Pancreas (tissue), 10 donors: ENCODE data around the gene CALN1. TPM values are rescaled to one million over a fixed set of nuclear protein-coding genes. Genes with fewer than 3 reads are reported as not detected.

ENCODE experiments used
- ATAC-seq, 4 donors: fragments of 200-7000 bp; cut with Tn5 transposase; one replicate each; pipeline versions ENCODE4 v1.8.0 to v1.9.1; 2020; ENCODE audit warnings: mild to moderate bottlenecking in 4 of 4, moderate library complexity in 4 of 4
- DNase-seq, 6 donors: peaks; one replicate each; pipeline ENCODE4 v3.0.0-alpha.2; 2020
- FAIRE-seq: peaks from 2 replicates; lab custom pipeline; 2012; peaks lifted over from hg19 to GRCh38; lab: Jason Lieb, UNC
- H3K27ac ChIP-seq, 4 donors: fragments of 200-600 bp; sonication (generic); 1 replicate in 3 of 4; 2 replicates in 1 of 4; pipeline versions ENCODE4 v1.5.0 to v1.8.0; 2020
- H3K27me3 ChIP-seq, 4 donors: fragments of 200-600 bp; one replicate each; pipeline ENCODE4 v1.8.0; 2021
- H3K36me3 ChIP-seq, 3 donors: fragments of 200-600 bp; sonication (generic) in 1 of 3; one replicate each; pipeline versions ENCODE4 v1.5.0 to v1.8.0; 2020 to 2021
- H3K4me1 ChIP-seq, 3 donors: fragments of 200-600 bp; one replicate each; pipeline ENCODE4 v1.8.0; 2021
- H3K4me3 ChIP-seq, 4 donors: fragments of 200-600 bp; sonication (generic) in 2 of 4; one replicate each; pipeline versions ENCODE4 v1.5.0 to v1.8.0; 2020 to 2021
- H3K9me3 ChIP-seq, 4 donors: fragments of 200-600 bp; one replicate each; pipeline ENCODE4 v1.8.0; 2021
- CTCF ChIP-seq, 4 donors: fragments of 200-600 bp; sonication (generic) in 3 of 4; IDR thresholded peaks; one replicate each; pipeline versions ENCODE4 v1.5.0 to v1.8.0; 2021; ENCODE audit warnings: antibody characterized with exemption in 4 of 4
- WGBS, 2 donors: extraction: QIAGEN DNeasy Blood & Tissue Kit; methylation state at CpG; one replicate each; pipeline ENCODE4 v1.1.7; 2013; 5-methylcytosine and 5-hydroxymethylcytosine counted together
- intact Hi-C, 3 donors: fragments of 100-400 bp; cut with DNase I; formaldehyde crosslinking; loops; one replicate each; pipeline versions ENCODE4 v1.11.1 to v1.14.2; 2022
- polyA plus RNA-seq, 2 donors: library from polyadenylated mRNA; stranded (reverse); fragments of 200-250 nt; gene quantifications; one replicate each; pipeline ENCODE4 v1.2.3, GENCODE V29; 2013
- total RNA-seq, 6 donors: library from RNA; stranded (reverse); fragmentation: NEBNext Ultra II Directional in 4 of 6; extraction: Animal tissue kit (Norgen Biotek cat#: 25700) in 4 of 6; gene quantifications; one replicate each; pipeline versions ENCODE4 v1.2.1 to v1.2.4, GENCODE V29; 2021 to 2023
- donor health status: healthy with polysubstance abuse.
- donor health status: DM: no; HTN: no; CAD: no; lungs with moderate emphysema.
- donor health status: DM: no; HTN: no; CAD: no.
- donor health status: control.
- donor health status: control.
- donor health status: Bipolar disorder and iron deficiency.
- donor health status: DM: yes; HTN: yes; CAD: no.
- donor health status: DM: no; HTN: no; CAD: no.
- donor health status: DM: no; HTN: no; CAD: no.
- donor health status: DM: yes; HTN: yes; CAD: no.

CALN1 gene
- total and polyA plus RNA-seq, 8 donors = 0.39 to 18.4 (median 1.5) TPM

GRCh38 chr7:71846160-71846559, 566.0 kb downstream of the CALN1 start:
- no peaks in the 10 kb centered on the region for H3K4me1 ChIP-seq
- 68 to 72% methylated on average over 9 of the region's 9 CpGs for WGBS, 2 donors
- H3K9me3 ChIP-seq = no peaks in the 10 kb centered on the region
- ATAC-seq (no peak), DNase-seq (no peak), FAIRE-seq (no peak)
- H3K4me3 ChIP-seq = no peak overlapping the region
- no peaks in the 10 kb centered on the region for H3K27me3 ChIP-seq
- TF ChIP-seq CTCF (IDR thresholded peaks at IDR 0.05) = no peak
- H3K36me3 ChIP-seq = no peaks in the 10 kb centered on the region
- intact Hi-C loops = no loop called here
- H3K27ac ChIP-seq = no peak overlapping the region

- TF ChIP-seq CTCF (IDR thresholded peaks at IDR 0.05) = no peak
- ATAC-seq (no peak), DNase-seq (no peak), FAIRE-seq (no peak)
- Histone ChIP-seq H3K4me3 (no peak overlapping the region), H3K27ac (no peak overlapping the region), H3K9me3 (no peaks in the 10 kb centered on the region), H3K4me1 (no peaks in the 10 kb centered on the region), H3K27me3 (no peaks in the 10 kb centered on the region), H3K36me3 (no peaks in the 10 kb centered on the region)
- intact Hi-C loops = no loop called here
- 54 to 64% methylated on average over 4 of the region's 4 CpGs for WGBS, 2 donors
Observed at GRCh38 chr7:71843676-71844075, 568.5 kb downstream of the CALN1 start.

GRCh38 chr7:71842786-71843185, 569.4 kb downstream of the CALN1 start:
- DNase-seq = no peak
- no peak for FAIRE-seq
- no peaks in the 10 kb centered on the region for H3K27me3 ChIP-seq
- no peak for ATAC-seq
- H3K9me3 ChIP-seq = no peaks in the 10 kb centered on the region
- intact Hi-C loops = no loop called here
- WGBS, 2 donors = 46 to 56% methylated on average over 3 of the region's 3 CpGs
- H3K27ac ChIP-seq = no peak overlapping the region
- no peaks in the 10 kb centered on the region for H3K4me1 ChIP-seq
- no peaks in the 10 kb centered on the region for H3K36me3 ChIP-seq
- H3K4me3 ChIP-seq = no peak overlapping the region
- no peak for TF ChIP-seq CTCF (IDR thresholded peaks at IDR 0.05)

- ATAC-seq (no peak), FAIRE-seq (no peak), DNase-seq (no peak)
- no peak for TF ChIP-seq CTCF (IDR thresholded peaks at IDR 0.05)
- intact Hi-C loops = no loop called here
- no peaks in the 10 kb centered on the region for H3K4me1 ChIP-seq
- WGBS, 2 donors = 49 to 51% methylated on average over 6 of the region's 6 CpGs
- no peaks in the 10 kb centered on the region for H3K36me3 ChIP-seq
- H3K27me3 ChIP-seq = no peaks in the 10 kb centered on the region
- H3K27ac ChIP-seq = no peak overlapping the region
- H3K9me3 ChIP-seq = no peaks in the 10 kb centered on the region
- H3K4me3 ChIP-seq = no peak overlapping the region
Observed at GRCh38 chr7:71842381-71842780, 569.8 kb downstream of the CALN1 start.

GRCh38 chr7:71835056-71835455, 577.1 kb downstream of the CALN1 start:
- no peak for TF ChIP-seq CTCF (IDR thresholded peaks at IDR 0.05)
- no peaks in the 10 kb centered on the region for H3K9me3 ChIP-seq
- no peak overlapping the region for H3K27ac ChIP-seq
- H3K4me1 ChIP-seq = no peaks in the 10 kb centered on the region
- 69 to 78% methylated on average over 5 of the region's 5 CpGs for WGBS, 2 donors
- intact Hi-C loops = no loop called here
- no peak for DNase-seq
- FAIRE-seq = no peak
- no peak for ATAC-seq
- H3K36me3 ChIP-seq = no peaks in the 10 kb centered on the region
- no peak overlapping the region for H3K4me3 ChIP-seq
- no peaks in the 10 kb centered on the region for H3K27me3 ChIP-seq
